HepG2 (cell line): ENCODE results near the gene STK32C. TPM values are rescaled to one million over a fixed set of nuclear protein-coding genes. Genes with fewer than 3 reads are reported as not detected.

Source experiments
- AFF4 ChIP-seq: sonication (generic); formaldehyde crosslinking; IDR thresholded peaks from 2 replicates; pipeline ENCODE4 v1.4.0; 2020; ENCODE audit warnings: missing genetic modification reagents
- BHLHE40 ChIP-seq: IDR thresholded peaks from 2 replicates; pipeline ENCODE4 v1.6.1; 2011; ENCODE audit warnings: low read length, improper control_type of control experiment
- CBX5 ChIP-seq: sonication (generic); formaldehyde crosslinking; IDR thresholded peaks from 2 replicates; pipeline ENCODE4 v1.4.0; 2020; ENCODE audit warnings: missing genetic modification reagents, borderline replicate concordance
- CTCF ChIP-seq: sonication (generic); formaldehyde crosslinking; IDR thresholded peaks from 2 replicates; pipeline ENCODE4 v1.5.0; 2020; ENCODE audit warnings: mild to moderate bottlenecking, missing genetic modification reagents, moderate library complexity
- DDIT3 ChIP-seq: sonication (generic); formaldehyde crosslinking; IDR thresholded peaks from 2 replicates; pipeline ENCODE4 v1.4.0; 2020; ENCODE audit warnings: mild to moderate bottlenecking, missing genetic modification reagents
- PAF1 ChIP-seq: IDR thresholded peaks from 2 replicates; pipeline ENCODE4 v1.6.1; 2016; ENCODE audit warnings: missing genetic modification reagents, missing compliant biosample characterization
- POLR2A ChIP-seq, 2 experiments: IDR thresholded peaks; 2 replicates each; pipeline ENCODE4 v1.6.1; 2011; ENCODE audit warnings: low read depth in 2 of 2, low read length in 2 of 2, mild to moderate bottlenecking in 1 of 2, moderate library complexity in 1 of 2; ENCODE audit not compliant: insufficient read depth in 1 of 2
- SALL2 ChIP-seq: sonication (generic); formaldehyde crosslinking; IDR thresholded peaks from 2 replicates; pipeline ENCODE4 v1.8.1; 2023; ENCODE audit warnings: mild to moderate bottlenecking, missing genetic modification reagents, inconsistent platforms
- STAG1 ChIP-seq: sonication (generic); formaldehyde crosslinking; IDR thresholded peaks from 2 replicates; pipeline ENCODE4 v1.4.0; 2020; ENCODE audit warnings: missing genetic modification reagents
- TBX2 ChIP-seq: sonication (generic); formaldehyde crosslinking; IDR thresholded peaks from 2 replicates; pipeline ENCODE4 v1.5.0; 2020; ENCODE audit warnings: missing genetic modification reagents, mild to moderate bottlenecking, borderline replicate concordance
- TCF7 ChIP-seq: sonication (generic); IDR thresholded peaks from 2 replicates; pipeline ENCODE4 v1.6.1; 2016; ENCODE audit warnings: antibody characterized with exemption, low read depth
- TEAD2 ChIP-seq: sonication (generic); formaldehyde crosslinking; IDR thresholded peaks from 2 replicates; pipeline ENCODE4 v1.9.0; 2021; ENCODE audit warnings: missing genetic modification reagents
- ZNF232 ChIP-seq: sonication (generic); formaldehyde crosslinking; IDR thresholded peaks from 2 replicates; pipeline ENCODE4 v1.4.0; 2020; ENCODE audit warnings: missing genetic modification reagents, borderline replicate concordance
- ZNF24 ChIP-seq: fragments of 450-650 bp; IDR thresholded peaks from 2 replicates; pipeline ENCODE4 v1.6.1; 2017; ENCODE audit warnings: antibody characterized with exemption, mild to moderate bottlenecking
- ZNF687 ChIP-seq: sonication (generic); formaldehyde crosslinking; IDR thresholded peaks from 2 replicates; pipeline ENCODE4 v1.5.1; 2020; ENCODE audit warnings: mild to moderate bottlenecking, missing genetic modification reagents, moderate library complexity
- polyA plus RNA-seq, 8 experiments: library from polyadenylated mRNA; depleted of rRNA in 3 of 8; stranded (reverse) in 7 of 8; unstranded in 1 of 8; fragments of >200 nt; fragmentation: Illumina TruSeq in 4 of 8; extraction: Trizol in 4 of 8; gene quantifications; 2 replicates each; pipeline versions ENCODE4 v1.2.1 to v1.2.3, GENCODE V29; 2011 to 2016; ENCODE audit warnings: low read depth in 4 of 8, missing spikeins in 1 of 8, mixed read lengths in 1 of 8; ENCODE audit not compliant: insufficient read depth in 1 of 8
- total RNA-seq, 5 experiments: library from RNA; depleted of rRNA; stranded (reverse); fragments of >200 nt; fragmentation: Illumina TruSeq; extraction: Trizol; gene quantifications; 2 replicates each; pipeline ENCODE4 v1.2.3, GENCODE V29; 2016; ENCODE audit warnings: low read depth in 1 of 5
- TF ChIP-seq, protein P1 (sequence below): IDR thresholded peaks from 2 replicates; pipeline ENCODE4 v1.6.1; 2018; ENCODE audit warnings: missing genetic modification reagents, mild to moderate bottlenecking, missing compliant biosample characterization
- TF ChIP-seq, protein P2 (sequence below): sonication (generic); formaldehyde crosslinking; IDR thresholded peaks from 2 replicates; pipeline ENCODE4 v1.4.0; 2020; ENCODE audit warnings: missing genetic modification reagents

STK32C gene
- total and polyA plus RNA-seq, 2 of the 13 experiments (the other 11 are each of a cell fraction or from before 2014, with no cell fraction given) = 10.9 to 19.4 TPM

GRCh38 chr10:132204781-132205473 lies 102.8 kb downstream of the STK32C start (continued):
- TF ChIP-seq BHLHE40 = no peak
- TF ChIP-seq STAG1 (CRISPR knock-in tag) = peak; percentile 70
- TF ChIP-seq CBX5 = no peak
- no peak for TF ChIP-seq TEAD2 (CRISPR knock-in tag)
- TF ChIP-seq ZNF24 = no peak
- no peak for TF ChIP-seq POLR2A (IDR thresholded peaks at IDR 0.05; ENCODE audit: insufficient read depth in 1 of 2, low read depth in 2 of 2, low read length in 2 of 2)
- no peak for TF ChIP-seq TBX2
- TF ChIP-seq, protein P1, sequence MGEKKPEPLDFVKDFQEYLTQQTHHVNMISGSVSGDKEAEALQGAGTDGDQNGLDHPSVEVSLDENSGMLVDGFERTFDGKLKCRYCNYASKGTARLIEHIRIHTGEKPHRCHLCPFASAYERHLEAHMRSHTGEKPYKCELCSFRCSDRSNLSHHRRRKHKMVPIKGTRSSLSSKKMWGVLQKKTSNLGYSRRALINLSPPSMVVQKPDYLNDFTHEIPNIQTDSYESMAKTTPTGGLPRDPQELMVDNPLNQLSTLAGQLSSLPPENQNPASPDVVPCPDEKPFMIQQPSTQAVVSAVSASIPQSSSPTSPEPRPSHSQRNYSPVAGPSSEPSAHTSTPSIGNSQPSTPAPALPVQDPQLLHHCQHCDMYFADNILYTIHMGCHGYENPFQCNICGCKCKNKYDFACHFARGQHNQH (CRISPR knock-in tag) = no peak
- TF ChIP-seq ZNF232 (CRISPR knock-in tag) = no peak
- no peak for TF ChIP-seq DDIT3
- no peak for TF ChIP-seq PAF1 (CRISPR knock-in tag)
- TF ChIP-seq AFF4 = no peak
- TF ChIP-seq, protein P2, sequence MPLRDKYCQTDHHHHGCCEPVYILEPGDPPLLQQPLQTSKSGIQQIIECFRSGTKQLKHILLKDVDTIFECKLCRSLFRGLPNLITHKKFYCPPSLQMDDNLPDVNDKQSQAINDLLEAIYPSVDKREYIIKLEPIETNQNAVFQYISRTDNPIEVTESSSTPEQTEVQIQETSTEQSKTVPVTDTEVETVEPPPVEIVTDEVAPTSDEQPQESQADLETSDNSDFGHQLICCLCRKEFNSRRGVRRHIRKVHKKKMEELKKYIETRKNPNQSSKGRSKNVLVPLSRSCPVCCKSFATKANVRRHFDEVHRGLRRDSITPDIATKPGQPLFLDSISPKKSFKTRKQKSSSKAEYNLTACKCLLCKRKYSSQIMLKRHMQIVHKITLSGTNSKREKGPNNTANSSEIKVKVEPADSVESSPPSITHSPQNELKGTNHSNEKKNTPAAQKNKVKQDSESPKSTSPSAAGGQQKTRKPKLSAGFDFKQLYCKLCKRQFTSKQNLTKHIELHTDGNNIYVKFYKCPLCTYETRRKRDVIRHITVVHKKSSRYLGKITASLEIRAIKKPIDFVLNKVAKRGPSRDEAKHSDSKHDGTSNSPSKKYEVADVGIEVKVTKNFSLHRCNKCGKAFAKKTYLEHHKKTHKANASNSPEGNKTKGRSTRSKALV (CRISPR knock-in tag) = no peak
- no peak for TF ChIP-seq SALL2 (CRISPR knock-in tag)
- no peak for TF ChIP-seq TCF7
- TF ChIP-seq ZNF687 = peak; percentile 20; the same call in 1 of the 2 replicates
- TF ChIP-seq CTCF (CRISPR knock-in tag) = peak; percentile 76
